Stimulated activated CD8-positive, alpha-beta memory T cell treated with anti-CD3 and anti-CD28 coated beads, Interleukin-4, amount 100 ng/mL, for 4 hours (primary cell): Measurements from ENCODE around the gene LCAT.
"Not testable (repeated sequence)": the region's sequence is repeated elsewhere in the genome, so short reads cannot be mapped to it uniquely, and the experiment has no call there.

ENCODE experiments used
- DNase-seq, 2 donors: peaks; one replicate each; pipeline ENCODE4 v3.0.0-alpha.2; 2020; ENCODE audit warnings: low read depth in 2 of 2, low spot score in 1 of 2

Gene LCAT

GRCh38 chr16:67950335-67950843 lies 6.5 kb upstream of the LCAT start:
- DNase-seq, result no peak

GRCh38 chr16:67949645-67950044 lies 5.7 kb upstream of the LCAT start:
- no peak for DNase-seq

- DNase-seq, result no peak
Measured at GRCh38 chr16:67948015-67948414, 4.1 kb upstream of the LCAT start.

GRCh38 chr16:67946966-67947558 lies 3.1 kb upstream of the LCAT start:
- DNase-seq, result no peak

GRCh38 chr16:67946128-67946569 lies 2.2 kb upstream of the LCAT start:
- DNase-seq, result no peak

- DNase-seq, result no peak
Measured at GRCh38 chr16:67945392-67945933, 1.5 kb upstream of the LCAT start.

- no peak for DNase-seq
Measured at GRCh38 chr16:67944690-67945391, 921 bp upstream of the LCAT start.

- DNase-seq, result no peak
Measured at GRCh38 chr16:67943256-67943618, 683 bp downstream of the LCAT start.

- DNase-seq, result no peak
Measured at GRCh38 chr16:67942510-67943255, 1.2 kb downstream of the LCAT start.

GRCh38 chr16:67942200-67942509 lies 1.8 kb downstream of the LCAT start:
- DNase-seq, result no peak

- DNase-seq, result no peak
Measured at GRCh38 chr16:67941469-67942199, 2.3 kb downstream of the LCAT start.

GRCh38 chr16:67940446-67941089 lies 3.4 kb downstream of the LCAT start:
- no peak for DNase-seq

GRCh38 chr16:67939507-67940445 lies 4.1 kb downstream of the LCAT start:
- peak in 1 of 2 donors; percentile 7 for DNase-seq

GRCh38 chr16:67937713-67938112 lies 6.2 kb downstream of the LCAT start:
- not testable (repeated sequence) for DNase-seq

GRCh38 chr16:67936880-67937605 lies 6.9 kb downstream of the LCAT start:
- peak; percentile 54 to 58 for DNase-seq

GRCh38 chr16:67936124-67936879 lies 7.6 kb downstream of the LCAT start, which contains the start of gene PSMB10:
Gene PSMB10, minus strand, starts transcription at chr16:67936850. Its CDS starts 101 bp downstream, at chr16:67936749.
- no peak for DNase-seq

- peak; percentile 82 to 93 for DNase-seq
Measured at GRCh38 chr16:67935402-67936123, 8.4 kb downstream of the LCAT start.

- DNase-seq, result no peak
Measured at GRCh38 chr16:67935101-67935401, 8.9 kb downstream of the LCAT start.
